SK-N-SH (cell line): Measurements from ENCODE around the gene SLC25A44. TPM values are rescaled to one million over a fixed set of nuclear protein-coding genes. Genes with fewer than 3 reads are reported as not detected.
A peak's percentile ranks its signal among the peaks of the same experiment; 100 is the strongest.

Experiments
- CTCF ChIA-PET: fragments of 300-600, 350-600 bp; formaldehyde crosslinking; extraction: SDS; loops from one replicate; lab custom pipeline; 2021; lab: Yijun Ruan, JAX
- POLR2A ChIA-PET: fragments of 350-600 bp; sonication (Branson Sonifier 250); formaldehyde crosslinking; extraction: SDS; loops from one replicate; lab custom pipeline; 2020; ENCODE audit warnings: antibody characterized with exemption, inconsistent platforms; lab: Yijun Ruan, JAX
- DNase-seq: peaks from one replicate; pipeline ENCODE4 v3.0.0; 2012
- H2AFZ ChIP-seq: fragments of 200-600 bp; sonication (generic); 2 replicates; pipeline ENCODE4 v1.8.1; 2016; ENCODE audit warnings: antibody characterized with exemption, mild to moderate bottlenecking, low read depth
- H3F3A ChIP-seq: fragments of 200-600 bp; sonication (generic); replicated peaks from 2 replicates; pipeline ENCODE3; 2016; ENCODE audit warnings: antibody characterized with exemption, mild to moderate bottlenecking; ENCODE audit not compliant: insufficient read depth
- H3K27ac ChIP-seq, 2 experiments: fragments of 200-500 bp in 1 of 2; fragments of 200-600 bp in 1 of 2; sonication (Bioruptor generic) in 1 of 2; sonication (generic), shearing (Covaris generic) in 1 of 2; 2 replicates each; pipeline versions ENCODE4 v1.5.1 to v1.6.1; 2014 to 2016; ENCODE audit warnings: low read depth in 2 of 2, inconsistent platforms in 1 of 2, low read length in 1 of 2, mild to moderate bottlenecking in 1 of 2, mixed read lengths in 1 of 2
- H3K27me3 ChIP-seq: fragments of 200-600 bp; sonication (generic), shearing (Covaris generic); 2 replicates; pipeline ENCODE4 v1.6.1; 2016; ENCODE audit warnings: mixed run types; ENCODE audit not compliant: insufficient read depth
- H3K36me3 ChIP-seq, 2 experiments: fragments of 200-500 bp in 1 of 2; fragments of 200-600 bp in 1 of 2; sonication (Bioruptor generic) in 1 of 2; sonication (generic) in 1 of 2; replicated peaks in 1 of 2; 2 replicates each; pipeline versions ENCODE3 to v1.5.1; 2014 to 2016; ENCODE audit warnings: low read length in 1 of 2, mild to moderate bottlenecking in 1 of 2; ENCODE audit not compliant: insufficient read depth in 2 of 2, control insufficient read depth in 1 of 2
- H3K4me1 ChIP-seq, 2 experiments: fragments of 200-500 bp in 1 of 2; fragments of 200-600 bp in 1 of 2; sonication (Bioruptor generic) in 1 of 2; sonication (generic), shearing (Covaris generic) in 1 of 2; 2 replicates each; pipeline versions ENCODE4 v1.5.1 to v1.6.1; 2014 to 2016; ENCODE audit warnings: low read depth in 1 of 2, low read length in 1 of 2, mixed run types in 1 of 2; ENCODE audit not compliant: insufficient read depth in 2 of 2, control insufficient read depth in 1 of 2
- H3K4me2 ChIP-seq: fragments of 200-600 bp; sonication (generic), shearing (Covaris generic); 2 replicates; pipeline ENCODE4 v1.6.1; 2017; ENCODE audit warnings: mixed run types
- H3K4me3 ChIP-seq, 2 experiments: fragments of 200-500 bp in 1 of 2; fragments of 200-600 bp in 1 of 2; sonication (Bioruptor generic) in 1 of 2; sonication (generic), shearing (Covaris generic) in 1 of 2; 2 replicates each; pipeline versions ENCODE4 v1.5.1 to v1.8.1; 2014 to 2016; ENCODE audit warnings: low read depth in 2 of 2, inconsistent platforms in 1 of 2, low read length in 1 of 2, mild to moderate bottlenecking in 1 of 2, mixed read lengths in 1 of 2, moderate library complexity in 1 of 2
- H3K79me2 ChIP-seq: fragments of 200-600 bp; sonication (generic); 2 replicates; pipeline ENCODE4 v1.8.1; 2017; ENCODE audit warnings: mild to moderate bottlenecking; ENCODE audit not compliant: insufficient read depth
- H3K9ac ChIP-seq: fragments of 200-600 bp; sonication (generic); 2 replicates; pipeline ENCODE4 v1.6.1; 2017; ENCODE audit warnings: mixed run types
- H3K9me2 ChIP-seq: fragments of 200-600 bp; sonication (generic); 2 replicates; pipeline ENCODE4 v1.6.1; 2017; ENCODE audit warnings: mixed run types
- H3K9me3 ChIP-seq: fragments of 200-600 bp; sonication (generic); 2 replicates; pipeline ENCODE4 v1.6.1; 2017; ENCODE audit warnings: mixed run types, mild to moderate bottlenecking, moderate library complexity
- H4K20me1 ChIP-seq: fragments of 200-600 bp; sonication (generic); 2 replicates; pipeline ENCODE4 v1.6.1; 2017; ENCODE audit warnings: mild to moderate bottlenecking, mixed run types; ENCODE audit not compliant: insufficient read depth
- CHD2 ChIP-seq: fragments of 150-350 bp; IDR thresholded peaks from 2 replicates; pipeline ENCODE4 v1.6.1; 2018; ENCODE audit warnings: low read length; ENCODE audit not compliant: partially characterized antibody
- CTCF ChIP-seq: fragments of 200-600 bp; sonication (generic); IDR thresholded peaks from 2 replicates; pipeline ENCODE4 v1.6.1; 2017; ENCODE audit warnings: antibody characterized with exemption, mild to moderate bottlenecking, moderate library complexity
- ELF1 ChIP-seq: IDR thresholded peaks from 2 replicates; pipeline ENCODE4 v1.4.0; 2012
- EP300 ChIP-seq, 2 experiments: IDR thresholded peaks; 2 replicates each; pipeline versions ENCODE4 v1.4.0 to v1.6.1; 2012; ENCODE audit warnings: borderline replicate concordance in 1 of 2, low read depth in 1 of 2, low read length in 1 of 2
- JUND ChIP-seq: IDR thresholded peaks from 2 replicates; pipeline ENCODE4 v1.4.0; 2012
- MXI1 ChIP-seq: IDR thresholded peaks from 2 replicates; pipeline ENCODE4 v1.6.1; 2012; ENCODE audit warnings: mild to moderate bottlenecking, low read depth, low read length, improper control_type of control experiment
- NFIC ChIP-seq: IDR thresholded peaks from 2 replicates; pipeline ENCODE4 v1.4.0; 2012; ENCODE audit warnings: borderline replicate concordance
- PBX3 ChIP-seq: IDR thresholded peaks from 2 replicates; pipeline ENCODE4; 2012
- RAD21 ChIP-seq: IDR thresholded peaks from 2 replicates; pipeline ENCODE4 v1.6.1; 2012; ENCODE audit warnings: mild to moderate bottlenecking, low read length
- RXRA ChIP-seq: IDR thresholded peaks from 2 replicates; pipeline ENCODE4 v1.4.0; 2012; ENCODE audit warnings: low read depth, mild to moderate bottlenecking, borderline replicate concordance
- SMC3 ChIP-seq: IDR thresholded peaks from 2 replicates; pipeline ENCODE4 v1.6.1; 2012; ENCODE audit warnings: low read depth, low read length, improper control_type of control experiment
- ZBTB33 ChIP-seq: IDR thresholded peaks from 2 replicates; pipeline ENCODE4 v1.4.0; 2012; ENCODE audit warnings: low read depth, borderline replicate concordance
- WGBS: methylation state at CpG from one replicate; pipeline ENCODE4 v1.1.6; 2017; ENCODE audit warnings: low lambda C conversion rate; 5-methylcytosine and 5-hydroxymethylcytosine counted together
- polyA plus RNA-seq, 3 experiments: library from polyadenylated mRNA; depleted of rRNA; stranded (reverse); fragments of >200 nt; gene quantifications; 2 replicates each; pipeline ENCODE4 v1.2.3, GENCODE V29; 2012

Gene SLC25A44
- polyA plus RNA-seq, 1 of the 3 experiments (the other 2 are of a cell fraction) = 28.5 TPM

GRCh38 chr1:156259805-156260204, 65.9 kb downstream of the SLC25A44 start:
- Histone ChIP-seq H3K4me1 (peaks cover 11 to 27% of the 10 kb centered on the region in 2 experiments; a peak in 3 of 4 replicates), H3K79me2 (peaks cover 7% of the 10 kb centered on the region; the same call in 1 of the 2 replicates), H3K9me2 (no peaks in the 10 kb centered on the region), H4K20me1 (peaks cover 13% of the 10 kb centered on the region; the same call in 1 of the 2 replicates), H3K4me2 (no peak overlapping the region), H3K9me3 (no peaks in the 10 kb centered on the region), H2AFZ (no peak overlapping the region), H3K27me3 (no peaks in the 10 kb centered on the region), H3K27ac (peak overlapping the region in 1 of 2 experiments; percentile 36; a peak in 2 of 4 replicates), H3K9ac (no peak overlapping the region), H3K36me3 (peaks cover 67 to 72% of the 10 kb centered on the region in 2 experiments), H3F3A (peaks cover 22% of the 10 kb centered on the region), H3K4me3 (no peak overlapping the region)
- peak; percentile 64 for DNase-seq
- TF ChIP-seq ZBTB33 (no peak), EP300 (IDR thresholded peaks at IDR 0.05; ENCODE audit: borderline replicate concordance in 1 of 2, low read depth in 1 of 2, low read length in 1 of 2) (peak in 1 of 2 experiments; percentile 21; a peak in 1 of 4 replicates), CHD2 (peak; percentile 12), PBX3 (no peak), SMC3 (peak; percentile 66; the same call in 1 of the 2 replicates), CTCF (peak; percentile 32; the same call in 1 of the 2 replicates), RXRA (no peak), RAD21 (peak; percentile 79), JUND (no peak), NFIC (no peak), MXI1 (peak; percentile 65; the same call in 1 of the 2 replicates), ELF1 (no peak)
- CTCF ChIA-PET = interaction anchor here (0.5 to 3.6 kb wide), 39 partner anchors 9 to 181 kb away, joined by 3 to 35 read pairs (median 6); partner anchors contain the start of genes BGLAP, GLMP, PAQR6 and PMF1
- POLR2A ChIA-PET = interaction anchor here (0.7 to 1.8 kb wide), 4 partner anchors 8 to 47 kb away, joined by 4 to 9 read pairs (median 6); partner anchors contain the start of genes BGLAP, PMF1 and SMG5
- 94% methylated on average over 3 of the region's 3 CpGs for WGBS
